Left ventricle myocardium inferior (tissue), 1 donor: ENCODE results near the gene PRDM16. TPM values are rescaled to one million over a fixed set of nuclear protein-coding genes. Genes with fewer than 3 reads are reported as not detected.

ENCODE experiments used
- DNase-seq: peaks from one replicate; pipeline ENCODE4 v3.0.0-alpha.2; 2020
- H3K27ac ChIP-seq: fragments of 200-600 bp; replicated peaks from 2 replicates; pipeline ENCODE4 v1.8.0; 2021
- H3K27me3 ChIP-seq: fragments of 200-600 bp; 2 replicates; pipeline ENCODE4 v1.8.0; 2021; ENCODE audit warnings: low read depth
- H3K36me3 ChIP-seq: fragments of 200-600 bp; 2 replicates; pipeline ENCODE4 v1.8.0; 2021
- H3K4me1 ChIP-seq: fragments of 200-600 bp; 2 replicates; pipeline ENCODE4 v1.8.0; 2021
- H3K4me3 ChIP-seq: fragments of 200-600 bp; 2 replicates; pipeline ENCODE4 v1.8.0; 2021; ENCODE audit warnings: mild to moderate bottlenecking, moderate library complexity
- H3K9me3 ChIP-seq: fragments of 200-600 bp; replicated peaks from 2 replicates; pipeline ENCODE4 v1.8.0; 2021
- CTCF ChIP-seq: fragments of 200-600 bp; IDR thresholded peaks from 2 replicates; pipeline ENCODE4 v1.8.0; 2021; ENCODE audit warnings: antibody characterized with exemption, mild to moderate bottlenecking, borderline replicate concordance
- intact Hi-C: fragments of 100-400 bp; cut with micrococcal nuclease; formaldehyde crosslinking; loops from one replicate; pipeline ENCODE4 v1.11.0; 2022
- total RNA-seq: library from RNA; stranded (reverse); fragmentation: NEBNext Ultra II Directional; extraction: Animal tissue kit (Norgen Biotek cat#: 25700); gene quantifications from one replicate; pipeline ENCODE4 v1.2.1, GENCODE V29; 2021
- donor health status: DM: no; HTN: yes; CAD: no; lungs with severe emphysema.

Gene PRDM16
- total RNA-seq, 1 donor from 2014 or later, result 16.6 TPM

GRCh38 chr1:3120994-3121393, 52.0 kb downstream of the PRDM16 start:
- no peak for TF ChIP-seq CTCF
- Histone ChIP-seq H3K27me3 (peaks cover 21% of the 10 kb centered on the region), H3K9me3 (no peaks in the 10 kb centered on the region), H3K36me3 (no peaks in the 10 kb centered on the region), H3K27ac (peak overlapping the region; percentile 37), H3K4me1 (peaks cover 75% of the 10 kb centered on the region), H3K4me3 (no peak overlapping the region)
- intact Hi-C loops, result no loop called here
- DNase-seq, result no peak

GRCh38 chr1:3121401-3122210, 52.6 kb downstream of the PRDM16 start:
- H3K36me3 ChIP-seq, result no peaks in the 10 kb centered on the region
- TF ChIP-seq CTCF, result no peak
- peaks cover 21% of the 10 kb centered on the region for H3K27me3 ChIP-seq
- H3K4me3 ChIP-seq, result no peak overlapping the region
- peaks cover 75% of the 10 kb centered on the region for H3K4me1 ChIP-seq
- DNase-seq, result no peak
- H3K9me3 ChIP-seq, result no peaks in the 10 kb centered on the region
- intact Hi-C loops, result no loop called here
- H3K27ac ChIP-seq, result peak overlapping the region; percentile 37

GRCh38 chr1:3122311-3122710, 53.3 kb downstream of the PRDM16 start:
- no peaks in the 10 kb centered on the region for H3K36me3 ChIP-seq
- no peaks in the 10 kb centered on the region for H3K9me3 ChIP-seq
- H3K27ac ChIP-seq, result no peak overlapping the region
- TF ChIP-seq CTCF, result no peak
- no peak for DNase-seq
- H3K4me3 ChIP-seq, result no peak overlapping the region
- intact Hi-C loops, result no loop called here
- peaks cover 21% of the 10 kb centered on the region for H3K27me3 ChIP-seq
- H3K4me1 ChIP-seq, result peaks cover 77% of the 10 kb centered on the region

DNA sequence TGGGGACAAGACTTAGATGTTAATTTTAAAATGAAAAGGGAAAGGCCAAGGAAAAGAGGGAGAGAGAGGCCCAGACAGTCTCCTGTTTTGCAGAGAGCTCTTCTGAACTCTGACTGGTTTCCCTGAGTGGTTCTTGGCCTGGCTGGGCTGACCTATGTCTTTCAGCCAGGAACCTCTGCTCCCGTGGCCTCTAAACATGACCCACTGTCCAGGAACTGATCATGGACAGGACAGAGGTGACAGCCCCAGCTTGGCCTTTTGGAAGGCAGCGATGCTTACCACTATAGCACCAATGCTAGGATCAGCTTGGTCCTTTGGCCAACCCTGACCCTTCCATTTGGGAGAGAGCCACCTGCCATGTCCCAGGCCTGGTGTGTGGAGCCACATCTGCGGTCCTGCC, 55.2 kb downstream of the PRDM16 start:
- intact Hi-C loops, result no loop called here
- TF ChIP-seq CTCF, result no peak
- no peaks in the 10 kb centered on the region for H3K36me3 ChIP-seq
- peaks cover 9% of the 10 kb centered on the region for H3K27me3 ChIP-seq
- no peak for DNase-seq
- H3K4me3 ChIP-seq, result no peak overlapping the region
- peaks cover 85% of the 10 kb centered on the region for H3K4me1 ChIP-seq
- no peaks in the 10 kb centered on the region for H3K9me3 ChIP-seq
- H3K27ac ChIP-seq, result peak overlapping the region; percentile 27

DNA sequence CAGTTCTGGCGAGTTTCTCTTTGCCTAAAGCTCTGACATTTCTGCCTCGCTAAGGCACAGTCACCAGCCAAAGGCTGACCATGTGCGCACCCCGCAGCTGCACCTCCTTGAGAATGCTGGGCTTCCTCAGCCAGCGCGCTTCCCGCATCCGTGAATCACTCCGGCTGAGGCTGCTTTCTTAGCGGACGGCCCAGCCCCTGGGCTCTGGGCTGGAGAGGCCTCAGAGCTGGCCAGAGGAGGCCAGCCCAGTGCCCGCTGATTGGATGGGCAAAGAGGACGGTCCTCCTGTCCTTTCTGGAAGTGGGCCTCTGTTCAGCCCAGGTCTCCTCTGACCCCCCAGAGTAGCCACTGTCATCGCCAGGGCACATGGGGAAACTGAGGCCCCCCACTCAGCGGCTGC, 56.1 kb downstream of the PRDM16 start:
- peak overlapping the region; percentile 86 for H3K27ac ChIP-seq
- H3K27me3 ChIP-seq, result peaks cover 3% of the 10 kb centered on the region
- H3K4me1 ChIP-seq, result peaks cover 85% of the 10 kb centered on the region
- no peak overlapping the region for H3K4me3 ChIP-seq
- no peak for DNase-seq
- intact Hi-C loops, result no loop called here
- H3K9me3 ChIP-seq, result no peaks in the 10 kb centered on the region
- TF ChIP-seq CTCF, result no peak
- H3K36me3 ChIP-seq, result no peaks in the 10 kb centered on the region
